HepG2 (cell line): ENCODE measurements around the gene NT5C1B. TPM values are rescaled to one million over a fixed set of nuclear protein-coding genes. Genes with fewer than 3 reads are reported as not detected.

Experiments used
- BRD4 ChIP-seq: sonication (generic); formaldehyde crosslinking; IDR thresholded peaks from 2 replicates; pipeline ENCODE4 v1.4.0; 2020; ENCODE audit warnings: missing genetic modification reagents
- E2F5 ChIP-seq: sonication (generic); formaldehyde crosslinking; conservative IDR thresholded peaks from 2 replicates; pipeline ENCODE4 v1.4.0; 2020; ENCODE audit warnings: missing genetic modification reagents
- GTF2F1 ChIP-seq: fragments of 150-350 bp; IDR thresholded peaks from 2 replicates; pipeline ENCODE4 v1.6.1; 2014; ENCODE audit warnings: low read length
- HDAC2 ChIP-seq: sonication (generic); formaldehyde crosslinking; IDR thresholded peaks from 2 replicates; pipeline ENCODE4 v1.4.0; 2020; ENCODE audit warnings: missing genetic modification reagents
- KDM6A ChIP-seq: IDR thresholded peaks from 2 replicates; pipeline ENCODE4 v1.6.1; 2016; ENCODE audit warnings: low read depth
- MAFF ChIP-seq: IDR thresholded peaks from 2 replicates; pipeline ENCODE4 v1.6.1; 2011; ENCODE audit warnings: low read depth, low read length, improper control_type of control experiment
- MATR3 ChIP-seq: sonication (generic); formaldehyde crosslinking; IDR thresholded peaks from 2 replicates; pipeline ENCODE4 v1.4.0; 2020; ENCODE audit warnings: missing genetic modification reagents
- MTF1 ChIP-seq: sonication (generic); formaldehyde crosslinking; IDR thresholded peaks from 2 replicates; pipeline ENCODE4 v1.5.0; 2020; ENCODE audit warnings: missing genetic modification reagents
- MXD1 ChIP-seq: sonication (generic); formaldehyde crosslinking; IDR thresholded peaks from 2 replicates; pipeline ENCODE4 v1.4.0; 2020; ENCODE audit warnings: mild to moderate bottlenecking, missing genetic modification reagents
- MYC ChIP-seq: sonication (generic); formaldehyde crosslinking; IDR thresholded peaks from 2 replicates; pipeline ENCODE4 v1.9.0; 2021; ENCODE audit warnings: missing genetic modification reagents, borderline replicate concordance
- NFKBIZ ChIP-seq: IDR thresholded peaks from 2 replicates; pipeline ENCODE4 v1.6.1; 2018; ENCODE audit warnings: missing genetic modification reagents, missing compliant biosample characterization
- NR2F2 ChIP-seq: IDR thresholded peaks from 2 replicates; pipeline ENCODE4 v1.6.1; 2012; ENCODE audit warnings: low read depth, inconsistent platforms, borderline replicate concordance
- PAF1 ChIP-seq: IDR thresholded peaks from 2 replicates; pipeline ENCODE4 v1.6.1; 2016; ENCODE audit warnings: missing genetic modification reagents, missing compliant biosample characterization
- SCMH1 ChIP-seq: sonication (generic); formaldehyde crosslinking; IDR thresholded peaks from 2 replicates; pipeline ENCODE4 v1.9.0; 2021; ENCODE audit warnings: missing genetic modification reagents, mild to moderate bottlenecking, borderline replicate concordance
- SIX1 ChIP-seq: sonication (generic); formaldehyde crosslinking; IDR thresholded peaks from 2 replicates; pipeline ENCODE4 v1.4.0; 2020; ENCODE audit warnings: missing genetic modification reagents, borderline replicate concordance
- YEATS2 ChIP-seq: sonication (generic); formaldehyde crosslinking; IDR thresholded peaks from 2 replicates; pipeline ENCODE4 v1.4.0; 2020; ENCODE audit warnings: missing genetic modification reagents, borderline replicate concordance
- ZFP1 ChIP-seq: IDR thresholded peaks from 2 replicates; pipeline ENCODE4 v1.6.1; 2016
- ZNF230 ChIP-seq: sonication (generic); formaldehyde crosslinking; IDR thresholded peaks from 2 replicates; pipeline ENCODE4 v1.4.0; 2020; ENCODE audit warnings: mild to moderate bottlenecking, missing genetic modification reagents
- ZNF547 ChIP-seq: sonication (generic); formaldehyde crosslinking; IDR thresholded peaks from 2 replicates; pipeline ENCODE4 v1.5.1; 2020; ENCODE audit warnings: mild to moderate bottlenecking, missing genetic modification reagents
- ZNF552 ChIP-seq: sonication (generic); formaldehyde crosslinking; IDR thresholded peaks from 2 replicates; pipeline ENCODE4 v1.9.0; 2022; ENCODE audit warnings: missing genetic modification reagents, mild to moderate bottlenecking, borderline replicate concordance
- ZNF598 ChIP-seq: sonication (generic); formaldehyde crosslinking; IDR thresholded peaks from 2 replicates; pipeline ENCODE4 v1.5.1; 2020; ENCODE audit warnings: mild to moderate bottlenecking, missing genetic modification reagents, borderline replicate concordance
- ZNF703 ChIP-seq: sonication (generic); formaldehyde crosslinking; IDR thresholded peaks from 2 replicates; pipeline ENCODE4 v1.5.1; 2020; ENCODE audit warnings: missing genetic modification reagents, mild to moderate bottlenecking, moderate library complexity, borderline replicate concordance
- polyA plus RNA-seq, 8 experiments: library from polyadenylated mRNA; depleted of rRNA in 3 of 8; stranded (reverse) in 7 of 8; unstranded in 1 of 8; fragments of >200 nt; fragmentation: Illumina TruSeq in 4 of 8; extraction: Trizol in 4 of 8; gene quantifications; 2 replicates each; pipeline versions ENCODE4 v1.2.1 to v1.2.3, GENCODE V29; 2011 to 2016; ENCODE audit warnings: low read depth in 4 of 8, missing spikeins in 1 of 8, mixed read lengths in 1 of 8; ENCODE audit not compliant: insufficient read depth in 1 of 8
- total RNA-seq, 5 experiments: library from RNA; depleted of rRNA; stranded (reverse); fragments of >200 nt; fragmentation: Illumina TruSeq; extraction: Trizol; gene quantifications; 2 replicates each; pipeline ENCODE4 v1.2.3, GENCODE V29; 2016; ENCODE audit warnings: low read depth in 1 of 5
- TF ChIP-seq, protein P1 (sequence below): sonication (generic); formaldehyde crosslinking; IDR thresholded peaks from 2 replicates; pipeline ENCODE4 v1.8.1; 2023; ENCODE audit warnings: mild to moderate bottlenecking, missing genetic modification reagents
- TF ChIP-seq, protein P2 (sequence below): sonication (generic); formaldehyde crosslinking; IDR thresholded peaks from 2 replicates; pipeline ENCODE4 v1.8.0; 2022; ENCODE audit warnings: mild to moderate bottlenecking, missing genetic modification reagents, moderate library complexity

NT5C1B gene
- total and polyA plus RNA-seq, 2 of the 13 experiments (the other 11 are each of a cell fraction or from before 2014, with no cell fraction given): not detected

DNA sequence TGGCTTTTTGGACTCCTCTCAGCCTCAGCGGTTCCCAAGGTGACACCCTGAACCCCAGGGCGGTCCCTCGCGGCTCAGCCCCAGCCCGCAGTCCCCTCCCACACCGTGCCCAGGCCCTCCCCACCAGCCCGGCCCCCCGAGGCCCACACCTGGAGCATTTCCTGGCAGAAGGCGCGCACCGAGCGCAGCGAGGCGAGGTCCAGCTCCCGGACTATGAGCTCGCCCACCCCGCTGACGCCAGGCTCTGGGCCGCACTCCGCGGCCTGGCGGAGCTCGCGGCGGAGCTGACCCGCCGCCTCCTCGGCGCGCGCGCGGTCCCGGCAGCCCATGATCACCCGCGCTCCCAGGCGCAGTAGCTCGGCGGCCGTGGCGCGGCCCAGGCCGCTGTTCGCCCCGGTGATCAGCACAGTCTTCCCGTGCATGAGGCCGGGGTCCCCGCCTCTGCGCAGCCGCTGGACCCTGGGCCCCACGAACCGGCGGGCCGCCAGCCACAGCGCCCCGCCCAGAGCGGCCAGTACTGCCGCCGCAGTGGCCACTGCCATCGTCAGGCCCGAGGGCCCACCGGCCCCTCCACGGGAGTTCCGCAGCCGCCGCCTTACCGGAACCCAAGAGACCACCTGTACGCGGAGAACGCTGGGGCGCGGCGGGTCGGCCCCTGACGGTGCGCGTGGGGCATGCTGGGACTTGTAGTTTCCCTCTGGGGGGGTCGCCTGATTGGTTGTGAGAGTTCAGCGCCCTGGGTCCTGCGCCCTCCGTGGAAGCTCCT is 29.2 kb downstream of the NT5C1B start, which contains the start of gene RDH14 (continued):
- TF ChIP-seq NR2F2 (no peak; the same call in 1 of the 2 replicates), SCMH1 (CRISPR knock-in tag) (no peak), MXD1 (CRISPR knock-in tag) (peak; percentile 86), ZFP1 (CRISPR knock-in tag) (peak; percentile 59; the same call in 1 of the 2 replicates), ZNF547 (CRISPR knock-in tag) (no peak; the same call in 1 of the 2 replicates), SIX1 (CRISPR knock-in tag) (no peak), ZNF703 (CRISPR knock-in tag) (peak; percentile 77; the same call in 1 of the 2 replicates), NFKBIZ (CRISPR knock-in tag) (0 out of 2 replicates have a peak, but pooled peaks have one; percentile 71), PAF1 (CRISPR knock-in tag) (no peak), E2F5 (CRISPR knock-in tag) (no peak; the same call in 1 of the 2 replicates), KDM6A (CRISPR knock-in tag) (peak; percentile 12; the same call in 1 of the 2 replicates), MTF1 (CRISPR knock-in tag) (no peak), ZNF598 (CRISPR knock-in tag) (peak; percentile 64), YEATS2 (CRISPR knock-in tag) (peak; percentile 93), ZNF552 (CRISPR knock-in tag) (peak; percentile 91; the same call in 1 of the 2 replicates), ZNF230 (CRISPR knock-in tag) (peak; percentile 91), MYC (CRISPR knock-in tag) (peak; percentile 80; the same call in 1 of the 2 replicates), MAFF (no peak), GTF2F1 (no peak; the same call in 1 of the 2 replicates), MATR3 (CRISPR knock-in tag) (no peak), BRD4 (peak; percentile 87; the same call in 1 of the 2 replicates), HDAC2 (CRISPR knock-in tag) (peak; percentile 66; the same call in 1 of the 2 replicates)
- TF ChIP-seq, protein P1, sequence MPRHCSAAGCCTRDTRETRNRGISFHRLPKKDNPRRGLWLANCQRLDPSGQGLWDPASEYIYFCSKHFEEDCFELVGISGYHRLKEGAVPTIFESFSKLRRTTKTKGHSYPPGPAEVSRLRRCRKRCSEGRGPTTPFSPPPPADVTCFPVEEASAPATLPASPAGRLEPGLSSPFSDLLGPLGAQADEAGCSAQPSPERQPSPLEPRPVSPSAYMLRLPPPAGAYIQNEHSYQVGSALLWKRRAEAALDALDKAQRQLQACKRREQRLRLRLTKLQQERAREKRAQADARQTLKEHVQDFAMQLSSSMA: peak; percentile 78
- TF ChIP-seq, protein P2, sequence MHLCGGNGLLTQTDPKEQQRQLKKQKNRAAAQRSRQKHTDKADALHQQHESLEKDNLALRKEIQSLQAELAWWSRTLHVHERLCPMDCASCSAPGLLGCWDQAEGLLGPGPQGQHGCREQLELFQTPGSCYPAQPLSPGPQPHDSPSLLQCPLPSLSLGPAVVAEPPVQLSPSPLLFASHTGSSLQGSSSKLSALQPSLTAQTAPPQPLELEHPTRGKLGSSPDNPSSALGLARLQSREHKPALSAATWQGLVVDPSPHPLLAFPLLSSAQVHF (CRISPR knock-in tag): no peak
